ENCODE results near the gene CLSTN2.

The CLSTN2 gene

DNA sequence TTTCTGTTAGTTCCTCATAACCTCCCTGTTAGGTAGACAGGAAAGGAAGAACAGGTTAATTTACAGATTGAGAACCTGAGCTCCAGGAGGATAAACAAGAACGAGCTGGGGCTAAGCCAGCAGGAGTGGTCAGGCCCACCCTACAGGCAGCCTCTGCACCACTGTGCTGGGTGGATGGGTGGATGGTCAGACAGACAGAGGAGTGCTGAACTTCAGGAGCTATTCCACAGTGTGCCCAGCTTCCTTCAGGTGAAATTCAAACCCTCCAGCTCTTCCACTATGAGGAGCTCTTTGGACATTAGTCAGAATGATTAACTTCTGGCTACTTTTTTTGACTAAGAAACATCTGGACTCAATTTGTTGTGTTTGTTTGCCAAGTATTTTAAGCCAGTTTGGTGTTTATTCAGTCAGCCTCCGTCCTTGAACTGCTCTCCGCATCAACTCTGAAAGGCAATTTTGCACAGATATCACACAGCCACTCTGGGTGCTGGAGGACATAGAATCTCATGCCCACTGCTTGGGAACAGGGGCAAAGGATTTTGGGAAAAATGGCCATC, 361.9 kb downstream of the CLSTN2 start:
- DNase-seq, result no peak

DNA sequence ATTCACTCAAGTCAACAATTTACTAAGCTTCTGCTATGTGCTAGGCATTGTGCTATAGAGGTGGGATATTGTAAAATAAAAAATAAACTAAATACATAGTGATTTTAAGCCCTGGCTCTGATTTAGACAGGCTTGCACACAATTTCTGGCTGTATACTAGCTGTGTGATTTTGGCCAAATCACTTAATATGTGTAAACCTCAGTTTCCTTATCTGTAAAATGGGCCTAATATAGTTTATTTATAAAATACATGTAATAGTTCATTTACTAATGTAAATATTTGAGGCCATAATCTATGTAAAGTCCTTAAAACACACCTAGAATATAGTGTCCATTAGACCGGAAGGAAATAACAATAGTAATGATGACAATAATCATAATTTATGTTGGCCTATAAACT, 363.1 kb downstream of the CLSTN2 start:
- no peak for DNase-seq

- no peak for DNase-seq
These were observed 363.6 kb downstream of the CLSTN2 start for GRCh38 chr3:140298569-140299070.

DNA sequence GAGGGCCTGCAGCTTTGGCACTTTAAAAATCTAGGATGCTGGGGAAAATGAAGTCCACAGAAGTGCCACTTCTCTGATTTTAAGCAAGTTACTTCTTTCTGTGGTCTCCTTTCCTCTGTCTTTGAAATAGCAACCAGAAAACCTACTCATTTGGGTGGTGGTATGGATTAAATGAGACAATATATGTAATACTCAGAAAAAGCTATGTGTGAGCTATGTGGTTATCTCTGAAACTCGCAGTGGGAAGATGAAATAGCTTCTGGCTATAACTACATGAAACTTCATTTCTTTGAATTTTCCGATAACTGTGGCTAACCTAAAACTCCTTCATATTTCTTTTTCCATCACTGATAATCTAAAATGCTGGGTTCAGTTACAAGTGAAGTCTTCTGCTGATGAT, 368.9 kb downstream of the CLSTN2 start:
- DNase-seq, result no peak

- no peak for DNase-seq
These were observed 373.6 kb downstream of the CLSTN2 start for GRCh38 chr3:140308535-140308934.

GRCh38 chr3:140311428-140311827, 376.4 kb downstream of the CLSTN2 start:
- no peak for DNase-seq

DNA sequence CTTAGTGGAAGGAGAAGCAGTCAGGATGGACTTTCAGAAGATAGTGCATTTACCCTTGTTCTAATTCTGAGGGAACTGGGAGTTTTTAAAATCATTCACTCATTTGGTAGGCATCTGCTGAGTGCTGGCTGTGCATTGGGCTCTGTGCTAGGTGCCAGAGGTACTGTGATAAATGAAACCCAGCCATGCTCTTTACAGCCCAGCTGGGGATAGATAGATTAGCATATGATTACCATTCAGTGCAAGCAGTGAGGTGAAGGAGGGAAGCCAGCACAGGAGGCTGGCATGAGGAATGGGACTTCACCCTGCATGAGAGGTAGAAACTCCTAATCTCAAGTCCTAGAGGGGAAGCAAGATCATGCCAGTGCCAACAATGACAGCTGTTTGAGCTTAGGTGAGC, 381.0 kb downstream of the CLSTN2 start:
- no peak for DNase-seq

- no peak for DNase-seq
These were observed 381.5 kb downstream of the CLSTN2 start for GRCh38 chr3:140316466-140316865.

DNA sequence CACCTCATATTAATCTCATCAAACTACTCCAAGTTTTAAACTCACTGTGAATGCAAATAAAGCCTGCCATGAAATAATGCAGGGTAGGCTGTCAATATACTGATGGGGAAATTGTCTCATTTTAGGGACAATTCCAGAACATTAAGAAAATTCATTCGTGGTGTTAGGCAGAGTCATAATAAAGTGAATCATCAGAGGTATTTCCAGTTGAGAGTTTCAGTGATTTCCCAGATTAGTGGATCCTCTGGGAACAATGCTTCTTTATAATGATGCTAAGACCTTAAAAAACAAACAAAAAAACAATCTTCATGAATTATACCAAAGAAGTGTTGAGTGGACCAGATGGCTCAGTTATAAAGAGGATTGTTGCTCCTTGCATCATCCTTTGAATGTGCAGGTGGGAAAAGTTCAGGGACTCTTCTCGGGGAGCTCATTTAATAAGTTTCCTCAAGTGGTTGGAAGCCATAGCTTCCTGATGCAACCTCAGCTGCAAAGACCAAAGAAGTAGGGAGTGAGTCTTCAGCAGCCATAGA, 381.9 kb downstream of the CLSTN2 start:
- DNase-seq, result no peak

DNA sequence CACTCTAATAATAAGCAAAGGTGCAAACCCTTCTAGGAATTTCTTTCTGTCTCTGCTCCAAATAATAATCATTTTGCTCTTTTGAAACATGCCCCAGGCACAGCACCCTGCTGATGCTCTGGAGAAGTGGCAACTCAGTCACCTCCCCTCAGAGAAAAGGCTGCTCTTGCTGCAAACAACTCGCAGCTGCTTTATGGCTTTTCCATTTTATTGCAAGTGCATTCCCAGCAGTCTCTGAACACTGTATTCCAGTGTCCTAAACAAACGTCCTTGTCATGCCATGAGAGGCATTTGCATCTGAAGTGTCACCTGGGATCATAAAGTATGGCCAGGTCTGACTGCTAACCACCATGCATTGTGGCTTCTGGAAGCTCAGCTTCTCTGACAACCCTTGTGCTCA, 384.8 kb downstream of the CLSTN2 start:
- no peak for DNase-seq

GRCh38 chr3:140323561-140323960, 388.6 kb downstream of the CLSTN2 start:
- no peak for DNase-seq

- no peak for DNase-seq
These were observed 397.1 kb downstream of the CLSTN2 start for GRCh38 chr3:140332131-140332530.

GRCh38 chr3:140334132-140334929, 399.3 kb downstream of the CLSTN2 start:
- no peak for DNase-seq

DNA sequence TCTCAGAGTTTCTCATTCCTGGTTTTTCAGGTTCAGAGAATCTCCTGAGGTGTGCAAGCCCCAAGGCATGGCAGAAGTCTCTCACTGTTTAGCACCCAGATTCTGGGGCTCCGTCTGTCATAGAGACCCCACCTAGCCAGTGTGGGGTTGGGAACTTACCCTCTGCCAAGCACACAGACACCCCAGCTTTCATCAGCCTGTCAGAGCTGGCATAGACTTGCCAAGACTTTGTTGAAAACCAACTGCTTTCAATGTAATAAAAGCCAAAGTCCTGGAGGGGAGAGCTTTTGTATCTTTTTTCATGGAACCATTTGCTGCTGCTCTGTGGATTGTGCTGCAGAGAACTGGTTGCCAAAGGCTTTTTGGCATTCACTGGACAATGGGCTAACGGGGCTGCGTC, 401.5 kb downstream of the CLSTN2 start:
- DNase-seq, result no peak

DNA sequence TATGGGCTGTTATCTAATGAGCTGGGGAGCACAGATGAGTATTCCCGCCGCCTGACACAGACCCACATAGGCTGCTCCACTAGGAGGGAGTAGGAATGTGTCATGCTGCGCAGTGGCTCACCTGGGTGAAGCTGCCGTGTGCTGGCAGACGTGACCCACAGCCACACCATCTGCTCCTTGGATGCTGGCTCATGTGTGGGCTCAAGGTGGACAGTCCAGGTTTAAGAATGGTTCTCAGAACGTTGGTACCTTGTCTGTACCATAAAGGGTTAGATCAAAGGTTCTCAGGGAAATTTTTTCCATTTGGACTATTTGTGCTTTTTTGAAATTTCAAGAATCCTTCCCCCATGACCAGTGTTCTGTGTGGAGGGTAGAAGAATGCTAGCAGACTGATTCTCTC, 403.9 kb downstream of the CLSTN2 start:
- no peak for DNase-seq

- no peak for DNase-seq
These were observed 406.2 kb downstream of the CLSTN2 start for GRCh38 chr3:140341203-140341602.

- no peak for DNase-seq
These were observed 406.9 kb downstream of the CLSTN2 start for GRCh38 chr3:140341817-140342403.

- DNase-seq, result no peak
These were observed 407.7 kb downstream of the CLSTN2 start for GRCh38 chr3:140342668-140343067.

DNA sequence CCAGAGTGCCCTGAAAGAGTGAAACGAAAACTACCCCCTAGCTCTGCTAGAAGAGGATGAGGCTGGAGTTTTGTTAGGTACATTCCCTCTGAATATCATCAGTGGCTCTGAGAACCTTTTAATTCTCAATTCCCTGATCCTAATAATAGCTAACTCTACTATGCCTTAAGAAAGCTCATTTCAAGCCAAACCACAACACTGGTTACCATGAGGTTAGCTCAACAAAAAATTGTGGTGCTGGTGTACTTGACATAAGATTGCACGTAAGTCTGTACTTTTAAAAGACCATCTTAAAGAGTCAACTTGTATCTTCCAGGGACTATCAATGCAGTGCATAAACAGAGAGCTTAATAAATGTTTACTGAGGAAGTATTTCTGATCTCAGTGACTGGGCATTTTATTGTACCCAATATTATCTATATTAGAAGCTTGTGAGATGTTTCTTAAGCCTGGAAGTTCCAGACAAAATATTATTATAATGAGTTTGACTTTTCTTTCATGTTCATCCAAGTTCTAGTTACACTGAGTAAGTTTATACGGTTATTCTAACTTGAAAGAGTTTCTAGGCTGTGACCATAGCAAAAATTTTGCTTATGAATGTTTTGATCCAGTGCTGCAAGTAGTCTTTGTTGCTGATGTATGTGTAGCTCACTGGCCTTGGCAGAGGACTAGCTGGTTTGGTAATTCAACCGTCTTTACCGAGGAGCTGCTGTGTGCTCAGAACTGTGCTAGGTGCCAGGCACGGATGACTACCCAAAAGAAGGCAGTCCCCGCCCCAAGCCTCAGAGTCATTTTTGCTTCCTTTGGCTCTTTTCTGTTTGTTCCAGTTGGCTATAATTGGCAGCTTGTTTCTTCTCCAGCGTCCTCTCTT, 408.5 kb downstream of the CLSTN2 start:
- DNase-seq, result no peak

DNA sequence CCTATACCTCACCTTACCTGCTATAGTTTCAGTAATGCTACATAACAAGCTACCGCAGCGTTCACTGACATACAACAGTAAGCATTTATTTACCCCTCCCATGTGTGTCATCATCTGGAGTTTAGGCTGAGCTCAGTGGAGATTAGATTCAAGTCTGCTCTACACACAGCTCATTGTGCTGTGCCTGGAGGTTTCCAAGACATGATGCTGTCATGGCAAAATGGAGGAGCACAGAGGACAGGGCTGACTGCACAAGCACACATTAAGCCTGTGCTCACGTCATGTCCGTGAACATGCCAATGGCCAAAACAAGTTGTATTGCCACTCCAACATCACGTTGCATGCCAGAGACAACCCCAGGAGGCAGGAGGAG, 409.1 kb downstream of the CLSTN2 start:
- DNase-seq, result no peak

DNA sequence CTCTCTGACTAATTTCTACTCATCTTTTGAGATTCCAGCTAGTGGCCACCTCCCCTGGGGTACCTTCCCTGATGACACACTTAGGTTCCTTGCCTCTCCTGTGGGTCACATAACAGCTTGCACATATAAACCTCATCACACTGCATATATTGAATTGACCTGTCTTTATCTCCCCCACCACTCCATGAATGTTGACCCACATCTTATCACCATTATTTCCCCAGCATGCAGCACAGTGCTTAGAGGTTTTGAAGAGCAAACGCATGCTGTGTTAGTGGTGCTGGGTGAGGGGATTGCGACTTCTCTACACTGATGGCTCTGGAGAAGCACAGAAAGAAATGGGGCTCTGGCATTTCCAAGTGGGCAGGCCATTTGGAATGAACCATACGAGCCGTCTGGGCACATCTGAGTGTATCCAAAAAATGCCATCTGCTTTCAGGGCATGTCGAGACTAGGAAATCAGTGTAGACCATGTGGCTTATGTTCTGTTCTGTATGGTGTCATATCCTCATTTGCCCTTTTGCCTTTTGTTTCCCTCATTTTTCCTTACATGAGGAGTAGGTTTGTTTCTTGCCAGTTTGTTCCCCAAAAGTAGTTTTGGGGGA, 409.7 kb downstream of the CLSTN2 start:
- no peak for DNase-seq

GRCh38 chr3:140347151-140347550, 412.2 kb downstream of the CLSTN2 start:
- no peak for DNase-seq

- DNase-seq, result no peak
These were observed 415.0 kb downstream of the CLSTN2 start for GRCh38 chr3:140349938-140350337.
